H9 (cell line): ENCODE data around the gene FARS2. TPM values are rescaled to one million over a fixed set of nuclear protein-coding genes. Genes with fewer than 3 reads are reported as not detected.

Source experiments
- DNase-seq: peaks from one replicate; pipeline ENCODE4 v3.0.0-alpha.2; 2017
- H2AFZ ChIP-seq: one replicate; pipeline ENCODE4 v1.6.1; 2013; ENCODE audit warnings: mild to moderate bottlenecking, low read length, control low read depth, moderate library complexity
- H2AK5ac ChIP-seq: 2 replicates; pipeline ENCODE4 v1.6.1; 2013; ENCODE audit warnings: low read length, control low read depth, mixed read lengths; ENCODE audit not compliant: insufficient read length
- H2BK120ac ChIP-seq: one replicate; pipeline ENCODE4 v1.6.1; 2013; ENCODE audit warnings: low read depth, mild to moderate bottlenecking, low read length, control low read depth, inconsistent platforms; ENCODE audit not compliant: poor library complexity, severe bottlenecking
- H2BK12ac ChIP-seq: 2 replicates; pipeline ENCODE4 v1.6.1; 2013; ENCODE audit warnings: low read length, control low read depth, mixed read lengths, low read depth; ENCODE audit not compliant: insufficient read length
- H2BK15ac ChIP-seq: 2 replicates; pipeline ENCODE4 v1.6.1; 2013; ENCODE audit warnings: low read depth, low read length, control low read depth
- H2BK20ac ChIP-seq: one replicate; pipeline ENCODE4 v1.6.1; 2013; ENCODE audit warnings: low read depth, mild to moderate bottlenecking, low read length, control low read depth, inconsistent platforms; ENCODE audit not compliant: poor library complexity, severe bottlenecking
- H2BK5ac ChIP-seq: 2 replicates; pipeline ENCODE4 v1.6.1; 2013; ENCODE audit warnings: low read length, control low read depth, mixed read lengths; ENCODE audit not compliant: insufficient read length
- H3K14ac ChIP-seq: 2 replicates; pipeline ENCODE4 v1.6.1; 2013; ENCODE audit warnings: low read length, control low read depth; ENCODE audit not compliant: insufficient read depth
- H3K18ac ChIP-seq: 2 replicates; pipeline ENCODE4 v1.6.1; 2013; ENCODE audit warnings: low read depth, mild to moderate bottlenecking, mixed read lengths, low read length, control low read depth; ENCODE audit not compliant: insufficient read length
- H3K23ac ChIP-seq: 2 replicates; pipeline ENCODE4 v1.6.1; 2013; ENCODE audit warnings: low read length, control low read depth, mixed read lengths, low read depth; ENCODE audit not compliant: insufficient read length
- H3K23me2 ChIP-seq: 2 replicates; pipeline ENCODE4 v1.6.1; 2013; ENCODE audit warnings: low read depth, mild to moderate bottlenecking, mixed read lengths, low read length, control low read depth; ENCODE audit not compliant: insufficient read length, poor library complexity, severe bottlenecking
- H3K27ac ChIP-seq: 2 replicates; pipeline ENCODE4 v1.5.1; 2013; ENCODE audit warnings: low read length, control low read depth, mixed read lengths, low read depth; ENCODE audit not compliant: insufficient read length
- H3K27me3 ChIP-seq: 2 replicates; pipeline ENCODE4 v1.6.1; 2013; ENCODE audit warnings: low read length, control low read depth, inconsistent platforms; ENCODE audit not compliant: insufficient read depth
- H3K4ac ChIP-seq: 2 replicates; pipeline ENCODE4 v1.6.1; 2013; ENCODE audit warnings: low read depth, mild to moderate bottlenecking, control low read depth, inconsistent platforms, low read length, moderate library complexity
- H3K4me1 ChIP-seq: 2 replicates; pipeline ENCODE4 v1.6.1; 2013; ENCODE audit warnings: low read length, control low read depth, inconsistent platforms; ENCODE audit not compliant: insufficient read depth
- H3K4me2 ChIP-seq: 2 replicates; pipeline ENCODE4 v1.6.1; 2013; ENCODE audit warnings: low read length, control low read depth, mixed read lengths; ENCODE audit not compliant: insufficient read length, insufficient read depth
- H3K56ac ChIP-seq: 2 replicates; pipeline ENCODE4 v1.6.1; 2013; ENCODE audit warnings: low read depth, mild to moderate bottlenecking, mixed read lengths, low read length, control low read depth; ENCODE audit not compliant: insufficient read length
- H3K79me1 ChIP-seq: 2 replicates; pipeline ENCODE4 v1.6.1; 2013; ENCODE audit warnings: low read depth, mild to moderate bottlenecking, moderate library complexity, low read length, control low read depth, inconsistent platforms; ENCODE audit not compliant: insufficient read depth, poor library complexity, severe bottlenecking
- H3K79me2 ChIP-seq: 2 replicates; pipeline ENCODE4 v1.6.1; 2013; ENCODE audit warnings: low read length, control low read depth, inconsistent platforms; ENCODE audit not compliant: insufficient read depth
- H3K9ac ChIP-seq: 2 replicates; pipeline ENCODE4 v1.6.1; 2013; ENCODE audit warnings: low read length, control low read depth, mixed read lengths; ENCODE audit not compliant: insufficient read length; ENCODE audit errors: extremely low read depth
- H3K9me3 ChIP-seq: one replicate; pipeline ENCODE4 v1.6.1; 2013; ENCODE audit warnings: low read depth, low read length, inconsistent platforms; ENCODE audit not compliant: control insufficient read depth
- H3T11ph ChIP-seq: one replicate; pipeline ENCODE4 v1.6.1; 2013; ENCODE audit warnings: mild to moderate bottlenecking, low read length, control low read depth, inconsistent platforms
- H4K20me1 ChIP-seq: one replicate; pipeline ENCODE4 v1.6.1; 2013; ENCODE audit not compliant: control insufficient read depth, insufficient read length, insufficient read depth
- H4K5ac ChIP-seq: 2 replicates; pipeline ENCODE4 v1.6.1; 2013; ENCODE audit warnings: low read depth, mild to moderate bottlenecking, mixed read lengths, low read length, control low read depth; ENCODE audit not compliant: insufficient read length
- H4K8ac ChIP-seq: replicated peaks from 2 replicates; pipeline ENCODE4 v1.6.1; 2013; ENCODE audit warnings: low read length, control low read depth, mixed read lengths, low read depth; ENCODE audit not compliant: insufficient read length
- H4K91ac ChIP-seq: 2 replicates; pipeline ENCODE4 v1.6.1; 2013; ENCODE audit warnings: low read depth, mild to moderate bottlenecking, moderate library complexity, mixed read lengths, low read length, control low read depth; ENCODE audit not compliant: insufficient read length
- H3K27ac Mint-ChIP-seq, 3 experiments: 2 replicates in 2 of 3; 3 replicates in 1 of 3; pipeline ENCODE4 v1.8.0; 2020 to 2021; ENCODE audit warnings: mixed read lengths in 3 of 3, mild to moderate bottlenecking in 1 of 3, moderate library complexity in 1 of 3
- H3K27me3 Mint-ChIP-seq: 2 replicates; pipeline ENCODE4 v1.8.0; 2021; ENCODE audit warnings: low read depth, mild to moderate bottlenecking, moderate library complexity, mixed read lengths
- H3K36me3 Mint-ChIP-seq, 3 experiments: 2 replicates in 2 of 3; 3 replicates in 1 of 3; pipeline ENCODE4 v1.8.0; 2020 to 2021; ENCODE audit warnings: low read depth in 3 of 3, mixed read lengths in 3 of 3; ENCODE audit not compliant: insufficient read depth in 1 of 3
- H3K4me1 Mint-ChIP-seq, 2 experiments: 2 replicates each; pipeline ENCODE4 v1.8.0; 2020; ENCODE audit warnings: mixed read lengths in 2 of 2
- H3K4me3 Mint-ChIP-seq, 2 experiments: 2 replicates in 1 of 2; 3 replicates in 1 of 2; pipeline ENCODE4 v1.8.0; 2020 to 2021; ENCODE audit warnings: mild to moderate bottlenecking in 2 of 2, mixed read lengths in 2 of 2, moderate library complexity in 1 of 2
- H3K9me3 Mint-ChIP-seq, 2 experiments: 2 replicates in 1 of 2; 3 replicates in 1 of 2; pipeline ENCODE4 v1.8.0; 2020; ENCODE audit warnings: mild to moderate bottlenecking in 2 of 2, mixed read lengths in 2 of 2, moderate library complexity in 1 of 2
- WGBS: extraction: QIAGEN DNeasy Blood & Tissue Kit; methylation state at CpG from one replicate; pipeline ENCODE4 v1.1.7; 2013; ENCODE audit warnings: missing lambda C conversion rate, low lambda C conversion rate, mixed read lengths; ENCODE audit not compliant: insufficient read length; ENCODE audit errors: extremely low coverage; 5-methylcytosine and 5-hydroxymethylcytosine counted together
- total RNA-seq: library from RNA; stranded (reverse); gene quantifications from 2 replicates; pipeline ENCODE4 v1.2.1, GENCODE V29; 2021
- TF ChIP-seq, protein P1 (sequence below): fragments of 200-600 bp; sonication (generic); conservative IDR thresholded peaks from 3 replicates; pipeline ENCODE4 v1.8.0; 2021; ENCODE audit warnings: antibody characterized with exemption, mild to moderate bottlenecking

FARS2 gene
- total RNA-seq, 1 experiment from 2014 or later = 8.5 TPM

DNA sequence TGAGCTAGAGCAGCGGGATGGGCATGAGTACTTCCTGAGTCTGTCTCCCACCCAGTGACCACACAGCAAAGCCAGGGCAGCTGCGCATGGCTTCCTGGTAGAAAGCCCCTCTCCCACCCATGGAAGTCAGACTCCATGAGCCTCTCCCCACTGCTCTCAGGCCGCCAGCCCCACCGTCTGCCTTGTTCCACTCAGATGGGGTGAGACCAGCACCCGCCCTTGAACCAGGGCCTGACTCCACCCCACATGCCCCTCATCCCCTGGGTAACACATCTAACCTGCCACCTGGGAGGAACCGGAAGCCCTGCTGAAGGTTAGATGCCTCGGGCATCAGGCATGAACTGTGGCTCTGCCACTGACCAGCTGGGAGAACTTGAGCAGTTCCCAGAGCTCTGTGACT, 517.6 kb downstream of the FARS2 start:
- no peak overlapping the region for H4K5ac ChIP-seq
- no peak overlapping the region for H2BK12ac ChIP-seq
- H3K36me3 Mint-ChIP-seq = peaks cover 0 to 1% (median 0%) of the 10 kb centered on the region in 3 experiments; a peak in 2 of 7 replicates
- H4K20me1 ChIP-seq = no peaks in the 10 kb centered on the region
- no peak overlapping the region for H3T11ph ChIP-seq
- TF ChIP-seq, protein P1, sequence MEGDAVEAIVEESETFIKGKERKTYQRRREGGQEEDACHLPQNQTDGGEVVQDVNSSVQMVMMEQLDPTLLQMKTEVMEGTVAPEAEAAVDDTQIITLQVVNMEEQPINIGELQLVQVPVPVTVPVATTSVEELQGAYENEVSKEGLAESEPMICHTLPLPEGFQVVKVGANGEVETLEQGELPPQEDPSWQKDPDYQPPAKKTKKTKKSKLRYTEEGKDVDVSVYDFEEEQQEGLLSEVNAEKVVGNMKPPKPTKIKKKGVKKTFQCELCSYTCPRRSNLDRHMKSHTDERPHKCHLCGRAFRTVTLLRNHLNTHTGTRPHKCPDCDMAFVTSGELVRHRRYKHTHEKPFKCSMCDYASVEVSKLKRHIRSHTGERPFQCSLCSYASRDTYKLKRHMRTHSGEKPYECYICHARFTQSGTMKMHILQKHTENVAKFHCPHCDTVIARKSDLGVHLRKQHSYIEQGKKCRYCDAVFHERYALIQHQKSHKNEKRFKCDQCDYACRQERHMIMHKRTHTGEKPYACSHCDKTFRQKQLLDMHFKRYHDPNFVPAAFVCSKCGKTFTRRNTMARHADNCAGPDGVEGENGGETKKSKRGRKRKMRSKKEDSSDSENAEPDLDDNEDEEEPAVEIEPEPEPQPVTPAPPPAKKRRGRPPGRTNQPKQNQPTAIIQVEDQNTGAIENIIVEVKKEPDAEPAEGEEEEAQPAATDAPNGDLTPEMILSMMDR = no peak
- no peak overlapping the region for H3K4ac ChIP-seq
- no peak overlapping the region for H2BK5ac ChIP-seq
- no peak overlapping the region for H3K9ac ChIP-seq
- no peaks in the 10 kb centered on the region for H3K79me1 ChIP-seq
- H3K4me1 Mint-ChIP-seq = peaks cover 13 to 18% of the 10 kb centered on the region in 2 experiments
- no peak overlapping the region for H2BK15ac ChIP-seq
- no peak overlapping the region for H3K4me3 Mint-ChIP-seq
- no peaks in the 10 kb centered on the region for H3K9me3 Mint-ChIP-seq
- no peaks in the 10 kb centered on the region for H3K27me3 ChIP-seq
- H2BK20ac ChIP-seq = no peak overlapping the region
- no CpG with 5 or more reads among the region's 7 CpGs for WGBS
- H3K4me1 ChIP-seq = no peaks in the 10 kb centered on the region; the same call in 1 of the 2 replicates
- no peak overlapping the region for H3K27ac ChIP-seq
- H3K79me2 ChIP-seq = no peaks in the 10 kb centered on the region
- H3K4me2 ChIP-seq = no peak overlapping the region
- no peak for DNase-seq
- H4K8ac ChIP-seq = no peak overlapping the region
- no peaks in the 10 kb centered on the region for H3K9me3 ChIP-seq
- H2BK120ac ChIP-seq = no peak overlapping the region
- H4K91ac ChIP-seq = no peak overlapping the region
- H3K27ac Mint-ChIP-seq = no peak overlapping the region
- no peak overlapping the region for H2AK5ac ChIP-seq
- no peaks in the 10 kb centered on the region for H3K23me2 ChIP-seq
- H3K56ac ChIP-seq = no peak overlapping the region
- no peak overlapping the region for H3K18ac ChIP-seq
- H3K27me3 Mint-ChIP-seq = no peaks in the 10 kb centered on the region
- no peak overlapping the region for H3K14ac ChIP-seq
- no peak overlapping the region for H3K23ac ChIP-seq
- H2AFZ ChIP-seq = no peak overlapping the region
